Fibroblast of the aortic adventitia (primary cell): Measurements from ENCODE around the gene CCR5AS.

Source experiments
- DNase-seq: peaks from one replicate; pipeline ENCODE4 v3.0.0-alpha.2; 2010; ENCODE audit warnings: low read depth
- H3K4me3 ChIP-seq: 2 replicates; pipeline ENCODE4 v1.5.1; 2011; ENCODE audit warnings: low read depth, mild to moderate bottlenecking, control low read depth, low read length, moderate library complexity
- CTCF ChIP-seq: IDR thresholded peaks from 2 replicates; pipeline ENCODE4 v1.5.1; 2011; ENCODE audit warnings: mild to moderate bottlenecking, low read length, control low read depth, inconsistent platforms; ENCODE audit not compliant: insufficient read depth

The CCR5AS gene

GRCh38 chr3:46369151-46369550 is 37.7 kb downstream of the CCR5AS start:
- no peak for TF ChIP-seq CTCF
- DNase-seq, result no peak
- H3K4me3 ChIP-seq, result no peak overlapping the region

- no peak overlapping the region for H3K4me3 ChIP-seq
- TF ChIP-seq CTCF, result no peak
- DNase-seq, result no peak
Measured at GRCh38 chr3:46368569-46368968, 38.3 kb downstream of the CCR5AS start.

GRCh38 chr3:46367811-46368210 is 39.1 kb downstream of the CCR5AS start:
- TF ChIP-seq CTCF, result no peak
- no peak for DNase-seq
- H3K4me3 ChIP-seq, result no peak overlapping the region

- TF ChIP-seq CTCF, result no peak
- H3K4me3 ChIP-seq, result no peak overlapping the region
Measured at GRCh38 chr3:46365737-46366524, 40.9 kb downstream of the CCR5AS start.

GRCh38 chr3:46365041-46365440 is 41.8 kb downstream of the CCR5AS start:
- no peak for TF ChIP-seq CTCF
- no peak overlapping the region for H3K4me3 ChIP-seq
- no peak for DNase-seq

More at GRCh38 chr3:46365737-46366524, 40.9 kb downstream of the CCR5AS start:
- DNase-seq, result no peak

GRCh38 chr3:46361408-46362283 is 45.2 kb downstream of the CCR5AS start:
- no peak for TF ChIP-seq CTCF
- no peak overlapping the region for H3K4me3 ChIP-seq
- DNase-seq, result no peak
